Endothelial cell of umbilical vein (primary cell): Measurements from ENCODE around the gene ZBED4. TPM values are rescaled to one million over a fixed set of nuclear protein-coding genes. Genes with fewer than 3 reads are reported as not detected.

Experiments used
- BruUV-seq: library from RNA; stranded (reverse); fragments of 400-500 nt; replicated peaks from 2 replicates; lab custom pipeline; 2021; lab: Mats Ljungman, UMichigan
- CTCF ChIA-PET: fragments of 300-600, 350-600 bp; sonication (Branson Sonifier 250); formaldehyde crosslinking; loops from one replicate; lab custom pipeline; 2021; ENCODE audit warnings: antibody characterized with exemption, inconsistent platforms; lab: Charles Lee
- POLR2A ChIA-PET: fragments of 300-600, 350-600 bp; sonication (Branson Sonifier 250); formaldehyde crosslinking; loops from one replicate; lab custom pipeline; 2021; ENCODE audit warnings: antibody characterized with exemption, inconsistent platforms; lab: Charles Lee
- DNase-seq: peaks from one replicate; pipeline ENCODE4 v3.0.0-alpha.2; 2011; ENCODE audit warnings: low read depth, low spot score
- FAIRE-seq: peaks from 2 replicates; lab custom pipeline; 2011; peaks lifted over from hg19 to GRCh38; lab: Jason Lieb, UNC
- H2AFZ ChIP-seq: 2 replicates; pipeline ENCODE4 v1.6.0; 2012; ENCODE audit warnings: low read depth, low read length, control low read depth, inconsistent platforms
- H3K27ac ChIP-seq: 2 replicates; pipeline ENCODE4 v1.5.1; 2011; ENCODE audit warnings: low read depth, mild to moderate bottlenecking, control low read depth, low read length, moderate library complexity; ENCODE audit not compliant: insufficient read depth
- H3K27me3 ChIP-seq, 2 experiments: 2 replicates each; pipeline versions ENCODE4 v1.6.0 to v1.6.1; 2011; ENCODE audit warnings: low read length in 2 of 2, mixed read lengths in 1 of 2; ENCODE audit not compliant: control insufficient read depth in 2 of 2, insufficient read depth in 2 of 2
- H3K36me3 ChIP-seq, 2 experiments: 2 replicates in 1 of 2; 3 replicates in 1 of 2; pipeline ENCODE4 v1.5.1; 2011; ENCODE audit warnings: low read length in 2 of 2, mild to moderate bottlenecking in 1 of 2, moderate library complexity in 1 of 2; ENCODE audit not compliant: control insufficient read depth in 2 of 2, insufficient read depth in 2 of 2; ENCODE audit errors: extremely low read depth in 1 of 2
- H3K4me1 ChIP-seq: 3 replicates; pipeline ENCODE4 v1.5.1; 2011; ENCODE audit warnings: mild to moderate bottlenecking, low read length; ENCODE audit not compliant: control insufficient read depth, insufficient read depth; ENCODE audit errors: extremely low read depth
- H3K4me2 ChIP-seq: 2 replicates; pipeline ENCODE4 v1.6.1; 2011; ENCODE audit warnings: low read length, control low read depth, mixed read lengths; ENCODE audit not compliant: insufficient read depth
- H3K4me3 ChIP-seq, 3 experiments: fragments of 200-600 bp in 1 of 3; sonication (generic), shearing (Covaris generic) in 1 of 3; replicated peaks in 1 of 3; 2 replicates each; pipeline ENCODE4 v1.5.1; 2011 to 2016; ENCODE audit warnings: control low read depth in 3 of 3, low read length in 3 of 3, mild to moderate bottlenecking in 2 of 3, inconsistent platforms in 1 of 3, low read depth in 1 of 3, moderate library complexity in 1 of 3; ENCODE audit not compliant: insufficient read depth in 1 of 3
- H3K79me2 ChIP-seq: 2 replicates; pipeline ENCODE4 v1.6.0; 2012; ENCODE audit warnings: low read length, inconsistent platforms; ENCODE audit not compliant: control insufficient read depth, insufficient read depth
- H3K9ac ChIP-seq: replicated peaks from 2 replicates; pipeline ENCODE3; 2011; ENCODE audit warnings: low read length, control low read depth; ENCODE audit not compliant: insufficient read depth; ENCODE audit errors: extremely low read depth
- H3K9me1 ChIP-seq: replicated peaks from 3 replicates; pipeline ENCODE4 v1.6.0; 2011; ENCODE audit warnings: mild to moderate bottlenecking, low read length; ENCODE audit not compliant: control insufficient read depth, insufficient read depth; ENCODE audit errors: extremely low read depth
- H3K9me3 ChIP-seq: replicated peaks from 2 replicates; pipeline ENCODE4 v1.5.1; 2012; ENCODE audit warnings: low read length, inconsistent platforms; ENCODE audit not compliant: control insufficient read depth, insufficient read depth
- H4K20me1 ChIP-seq: replicated peaks from 2 replicates; pipeline ENCODE3; 2011; ENCODE audit warnings: mild to moderate bottlenecking, low read length; ENCODE audit not compliant: control insufficient read depth, insufficient read depth; ENCODE audit errors: extremely low read depth
- CTCF ChIP-seq, 2 donors: IDR thresholded peaks; 1 replicate in 1 of 2; 2 replicates in 1 of 2; pipeline ENCODE4 v1.5.1; 2011; ENCODE audit warnings: low read length in 2 of 2, mild to moderate bottlenecking in 2 of 2, moderate library complexity in 2 of 2, control low read depth in 1 of 2, inconsistent platforms in 1 of 2, low read depth in 1 of 2; ENCODE audit not compliant: insufficient read depth in 1 of 2; ENCODE audit errors: extremely low read depth in 1 of 2
- EZH2 ChIP-seq: IDR thresholded peaks from 2 replicates; pipeline ENCODE4 v1.6.1; 2012; ENCODE audit warnings: borderline replicate concordance, low read depth, mild to moderate bottlenecking, moderate library complexity, low read length, inconsistent platforms; ENCODE audit not compliant: severe bottlenecking
- FOS ChIP-seq: IDR thresholded peaks from 2 replicates; pipeline ENCODE4 v1.6.1; 2011; ENCODE audit warnings: mild to moderate bottlenecking, low read length, moderate library complexity, borderline replicate concordance; ENCODE audit not compliant: insufficient read depth
- GATA2 ChIP-seq: IDR thresholded peaks from 2 replicates; pipeline ENCODE4 v1.7.0; 2011; ENCODE audit warnings: low read depth, mild to moderate bottlenecking, moderate library complexity, mixed read lengths, low read length; ENCODE audit not compliant: insufficient read length, insufficient read depth
- JUN ChIP-seq: IDR thresholded peaks from 2 replicates; pipeline ENCODE4 v1.6.1; 2011; ENCODE audit warnings: borderline replicate concordance, low read depth; ENCODE audit not compliant: insufficient read length, insufficient read depth
- MYC ChIP-seq: IDR thresholded peaks from one replicate; pipeline ENCODE4 v1.6.1; 2011; ENCODE audit warnings: mild to moderate bottlenecking, low read depth, low read length
- POLR2A ChIP-seq: IDR thresholded peaks from 2 replicates; pipeline ENCODE4 v1.6.1; 2012; ENCODE audit warnings: low read depth, mild to moderate bottlenecking, control low read depth, low read length
- POLR2AphosphoS5 ChIP-seq: IDR thresholded peaks from 2 replicates; pipeline ENCODE4 v1.6.1; 2012; ENCODE audit warnings: low read depth, mild to moderate bottlenecking, control low read depth, low read length, moderate library complexity; ENCODE audit not compliant: insufficient read depth
- dilution Hi-C: fragments of 300-500 bp; cut with MboI; formaldehyde crosslinking; loops from one replicate; pipeline ENCODE4 v1.15.0; 2019; ENCODE audit warnings: low sequenced_read_pairs; ENCODE audit not compliant: extremely low pct_ligation_motif_present
- intact Hi-C: fragments of 100-400 bp; cut with micrococcal nuclease; formaldehyde crosslinking; loops from one replicate; pipeline ENCODE4 v1.10.0; 2022
- polyA plus RNA-seq, 4 experiments: library from polyadenylated mRNA; depleted of rRNA in 3 of 4; stranded (reverse) in 3 of 4; unstranded in 1 of 4; fragments of >200 nt; gene quantifications; 2 replicates each; pipeline versions ENCODE4 v1.2.1 to v1.2.3, GENCODE V29; 2011 to 2012; ENCODE audit warnings: missing spikeins in 1 of 4
- total RNA-seq: library from RNA; stranded (reverse); gene quantifications from 2 replicates; pipeline ENCODE4 v1.2.3, GENCODE V29; 2021
- TF ChIP-seq, protein P1 (sequence below): IDR thresholded peaks from 2 replicates; pipeline ENCODE4 v1.6.1; 2011; ENCODE audit not compliant: insufficient read depth, insufficient read length

ZBED4 gene
- total and polyA plus RNA-seq, 2 donors (not counting 3 experiments of a cell fraction or from before 2014, with no cell fraction given): 8.6 to 18.2 TPM

- POLR2A ChIA-PET: no interaction called here
- no peak overlapping the region for H3K4me2 ChIP-seq
- no peak for TF ChIP-seq MYC
- no peak for TF ChIP-seq GATA2
- no peak for TF ChIP-seq EZH2
- no peak for TF ChIP-seq POLR2A
- no peak overlapping the region for H2AFZ ChIP-seq
- H3K79me2 ChIP-seq: no peaks in the 10 kb centered on the region
- no peaks in the 10 kb centered on the region for H3K27me3 ChIP-seq
- no peak overlapping the region for H3K4me3 ChIP-seq
- CTCF ChIA-PET: interaction anchor here (1.0 kb wide), 1 partner anchor 130 kb away, joined by 3 read pairs; no protein-coding TSS in a partner anchor
- H3K36me3 ChIP-seq: peaks cover 0 to 15% of the 10 kb centered on the region in 2 experiments
- H3K27ac ChIP-seq: no peak overlapping the region
- H3K9me3 ChIP-seq: no peaks in the 10 kb centered on the region
- intact Hi-C loops: no loop called here
- no peak overlapping the region for H3K9ac ChIP-seq
- FAIRE-seq: no peak
- BruUV-seq: no TSS peak
- DNase-seq: no peak
- no peaks in the 10 kb centered on the region for H3K4me1 ChIP-seq
- no peaks in the 10 kb centered on the region for H3K9me1 ChIP-seq
- dilution Hi-C loops: no loop called here
- no peaks in the 10 kb centered on the region for H4K20me1 ChIP-seq
Measured at GRCh38 chr22:49900441-49901230, 47.0 kb downstream of the ZBED4 start.

DNA sequence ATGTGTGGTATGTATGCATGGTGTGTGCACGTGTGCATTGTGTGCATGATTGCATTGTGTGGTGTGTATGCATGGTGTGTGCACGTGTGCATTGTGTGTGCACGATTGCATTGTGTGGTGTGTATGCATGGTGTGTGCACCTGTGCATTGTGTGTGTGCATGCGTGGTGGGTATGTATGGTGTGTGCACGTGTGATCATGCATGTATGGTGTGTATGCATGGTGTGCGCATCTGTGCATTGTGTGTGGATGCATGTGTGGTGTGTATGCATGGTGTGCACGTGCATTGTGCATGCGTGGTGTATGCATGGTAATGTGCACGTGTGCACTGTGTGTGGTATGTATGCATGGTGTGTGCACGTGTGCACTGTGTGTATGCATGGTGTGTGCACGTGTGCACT lies 47.8 kb downstream of the ZBED4 start:
- Histone ChIP-seq H3K36me3 (peaks cover 0 to 15% of the 10 kb centered on the region in 2 experiments), H2AFZ (no peak overlapping the region), H3K9me3 (no peaks in the 10 kb centered on the region), H3K27ac (no peak overlapping the region), H3K4me1 (no peaks in the 10 kb centered on the region), H3K9ac (no peak overlapping the region), H3K79me2 (no peaks in the 10 kb centered on the region), H3K9me1 (no peaks in the 10 kb centered on the region), H3K4me3 (no peak overlapping the region), H3K4me2 (no peak overlapping the region), H3K27me3 (no peaks in the 10 kb centered on the region), H4K20me1 (no peaks in the 10 kb centered on the region)
- intact Hi-C loops (no loop called here), dilution Hi-C loops (no loop called here)
- no peak for FAIRE-seq
- ChIA-PET CTCF (no interaction called here), POLR2A (no interaction called here)
- BruUV-seq: no TSS peak
- DNase-seq: no peak
- TF ChIP-seq FOS (no peak), POLR2AphosphoS5 (no peak), CTCF (IDR thresholded peaks at IDR 0.05; ENCODE audit: extremely low read depth in 1 of 2, insufficient read depth in 1 of 2, low read depth in 1 of 2, low read length in 2 of 2) (no peak), JUN (no peak), POLR2A (no peak), MYC (no peak), GATA2 (no peak), EZH2 (no peak)
- TF ChIP-seq, protein P1, sequence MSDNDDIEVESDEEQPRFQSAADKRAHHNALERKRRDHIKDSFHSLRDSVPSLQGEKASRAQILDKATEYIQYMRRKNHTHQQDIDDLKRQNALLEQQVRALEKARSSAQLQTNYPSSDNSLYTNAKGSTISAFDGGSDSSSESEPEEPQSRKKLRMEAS: no peak
